NOMO-1 treated with DMSO at 0.1 percent for 48 hours (cell line): ENCODE results near the gene MAPK14.
"Not testable (repeated sequence)": the region's sequence is repeated elsewhere in the genome, so short reads cannot be mapped to it uniquely, and the experiment has no call there.

ENCODE experiments used
- DNase-seq: peaks from one replicate; lab custom pipeline; 2025; ENCODE audit not compliant: unreplicated experiment; lab: John Stamatoyannopoulos, UW

The MAPK14 gene

DNA sequence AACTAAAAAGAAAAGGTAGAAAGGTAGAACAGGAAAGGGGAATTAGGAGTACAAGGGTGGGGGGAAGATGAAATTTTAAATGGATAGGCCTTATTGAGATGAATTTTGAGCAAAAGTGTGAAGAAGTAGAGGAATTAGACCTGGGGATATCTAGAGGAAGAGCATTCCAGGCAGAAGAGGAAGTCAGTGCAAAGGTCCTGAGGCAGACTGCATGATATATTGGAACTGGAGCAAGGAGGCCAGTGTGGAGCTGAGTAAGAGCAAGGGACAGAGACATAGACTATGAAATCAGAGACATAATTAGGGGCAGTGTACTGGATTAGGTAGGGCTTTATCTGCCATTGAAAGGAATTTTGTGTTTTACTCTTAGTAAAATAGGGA lies 40.4 kb downstream of the MAPK14 start:
- DNase-seq, result no peak

DNA sequence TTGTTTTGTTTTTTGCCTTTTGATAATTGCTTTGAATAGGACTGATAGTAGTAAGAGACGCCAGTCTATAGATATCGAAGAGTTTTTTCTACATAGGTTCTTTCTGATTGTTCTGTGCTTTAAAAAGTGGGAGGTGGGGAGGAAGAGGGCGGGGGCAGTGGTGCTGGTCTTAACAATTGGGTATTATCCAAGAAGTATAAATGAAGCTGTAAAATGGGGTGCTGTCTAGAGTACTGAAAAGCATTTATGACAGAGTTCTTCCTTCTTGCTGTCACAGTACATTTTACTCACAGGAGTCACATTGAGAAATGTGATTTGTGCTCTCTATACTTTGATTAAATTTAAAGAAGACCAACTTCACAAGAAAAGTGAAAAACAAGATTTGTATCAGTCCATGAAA lies 41.0 kb downstream of the MAPK14 start:
- no peak for DNase-seq

GRCh38 chr6:36069573-36069972 lies 42.0 kb downstream of the MAPK14 start:
- DNase-seq, result no peak

DNA sequence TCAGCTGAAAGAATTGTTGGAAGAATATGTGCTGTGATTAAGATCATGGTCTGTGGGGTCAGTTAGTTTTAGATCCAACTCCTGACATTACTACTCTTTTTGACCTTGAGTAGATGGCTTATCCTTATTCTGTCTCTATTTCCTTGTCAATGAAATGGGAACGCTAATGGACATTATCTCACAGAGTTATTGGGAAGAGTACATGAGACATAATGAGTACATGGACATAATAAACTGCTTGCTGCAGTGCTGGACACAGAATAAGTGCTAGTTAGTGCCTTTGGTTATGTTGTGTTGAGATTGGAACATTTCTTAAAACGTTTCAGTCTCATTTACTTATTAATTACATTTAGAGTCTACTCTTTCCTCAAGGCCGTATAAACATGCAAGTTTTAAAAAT lies 42.6 kb downstream of the MAPK14 start:
- DNase-seq, result no peak

GRCh38 chr6:36071281-36071680 lies 43.7 kb downstream of the MAPK14 start:
- no peak for DNase-seq

DNA sequence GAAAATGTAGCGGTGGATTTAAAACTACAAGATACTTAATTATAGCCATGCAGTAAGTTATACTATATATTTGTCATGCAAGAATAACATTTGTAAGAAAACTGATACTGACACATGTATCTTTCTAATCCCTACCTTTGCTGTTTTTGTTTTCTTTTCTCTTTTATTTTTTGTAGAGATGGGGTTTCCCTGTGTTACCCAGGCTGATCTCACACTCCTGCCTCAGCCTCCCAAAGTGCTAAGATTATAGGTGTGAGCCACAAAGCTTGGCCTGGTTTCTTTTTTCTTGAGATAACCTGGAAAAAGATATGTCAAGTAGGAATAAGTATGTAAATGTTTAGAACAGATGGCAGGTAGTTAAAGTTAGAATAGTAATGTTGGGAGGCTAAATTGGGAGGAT lies 44.1 kb downstream of the MAPK14 start:
- DNase-seq, result no peak

DNA sequence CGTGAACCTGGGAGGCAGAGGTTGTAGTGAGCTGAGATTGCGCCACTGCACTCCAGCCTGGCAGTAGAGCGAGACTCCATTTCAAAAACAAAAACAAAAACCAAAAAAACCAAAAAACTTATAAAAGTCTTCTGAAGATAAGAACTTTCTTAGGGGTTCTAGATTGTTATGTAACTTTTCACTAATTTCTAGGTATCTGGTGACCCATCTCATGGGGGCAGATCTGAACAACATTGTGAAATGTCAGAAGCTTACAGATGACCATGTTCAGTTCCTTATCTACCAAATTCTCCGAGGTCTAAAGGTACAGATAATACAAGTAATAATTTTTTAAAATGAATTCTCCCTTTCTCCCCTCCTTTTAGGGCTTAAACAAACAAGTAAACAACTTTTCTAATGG lies 45.1 kb downstream of the MAPK14 start:
- DNase-seq, result no peak

DNA sequence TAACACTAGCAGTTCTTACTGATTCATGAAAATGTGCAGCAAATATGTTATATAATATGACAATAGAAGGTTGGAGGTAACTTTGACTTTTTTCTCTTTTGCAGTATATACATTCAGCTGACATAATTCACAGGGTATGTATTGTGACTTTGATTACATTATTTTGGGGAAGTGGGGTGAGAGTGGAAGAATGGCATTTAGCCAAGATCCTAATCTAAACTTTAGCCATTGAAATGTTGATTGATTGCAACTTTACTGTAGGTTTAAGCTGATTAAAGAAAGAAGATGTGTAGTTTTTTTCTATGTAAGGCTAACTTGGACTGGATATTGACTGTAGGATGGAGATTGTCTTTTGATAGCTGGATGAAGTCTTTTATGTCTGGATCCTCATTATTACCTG lies 46.0 kb downstream of the MAPK14 start:
- no peak for DNase-seq

DNA sequence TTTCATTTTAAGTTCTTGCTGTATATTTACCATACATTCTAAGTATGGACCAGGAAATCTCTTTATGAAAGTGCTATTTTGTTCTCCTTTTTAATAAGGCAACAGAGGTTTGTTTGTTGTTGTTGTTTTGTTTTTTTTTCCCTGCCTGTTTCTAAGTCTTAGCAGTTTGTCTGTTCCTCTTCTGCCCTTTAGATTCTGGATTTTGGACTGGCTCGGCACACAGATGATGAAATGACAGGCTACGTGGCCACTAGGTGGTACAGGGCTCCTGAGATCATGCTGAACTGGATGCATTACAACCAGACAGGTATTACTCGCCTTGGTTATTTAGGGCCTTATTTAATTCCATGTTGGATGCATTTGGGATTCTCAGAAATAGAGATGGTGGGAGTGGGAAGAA lies 48.0 kb downstream of the MAPK14 start:
- no peak for DNase-seq

DNA sequence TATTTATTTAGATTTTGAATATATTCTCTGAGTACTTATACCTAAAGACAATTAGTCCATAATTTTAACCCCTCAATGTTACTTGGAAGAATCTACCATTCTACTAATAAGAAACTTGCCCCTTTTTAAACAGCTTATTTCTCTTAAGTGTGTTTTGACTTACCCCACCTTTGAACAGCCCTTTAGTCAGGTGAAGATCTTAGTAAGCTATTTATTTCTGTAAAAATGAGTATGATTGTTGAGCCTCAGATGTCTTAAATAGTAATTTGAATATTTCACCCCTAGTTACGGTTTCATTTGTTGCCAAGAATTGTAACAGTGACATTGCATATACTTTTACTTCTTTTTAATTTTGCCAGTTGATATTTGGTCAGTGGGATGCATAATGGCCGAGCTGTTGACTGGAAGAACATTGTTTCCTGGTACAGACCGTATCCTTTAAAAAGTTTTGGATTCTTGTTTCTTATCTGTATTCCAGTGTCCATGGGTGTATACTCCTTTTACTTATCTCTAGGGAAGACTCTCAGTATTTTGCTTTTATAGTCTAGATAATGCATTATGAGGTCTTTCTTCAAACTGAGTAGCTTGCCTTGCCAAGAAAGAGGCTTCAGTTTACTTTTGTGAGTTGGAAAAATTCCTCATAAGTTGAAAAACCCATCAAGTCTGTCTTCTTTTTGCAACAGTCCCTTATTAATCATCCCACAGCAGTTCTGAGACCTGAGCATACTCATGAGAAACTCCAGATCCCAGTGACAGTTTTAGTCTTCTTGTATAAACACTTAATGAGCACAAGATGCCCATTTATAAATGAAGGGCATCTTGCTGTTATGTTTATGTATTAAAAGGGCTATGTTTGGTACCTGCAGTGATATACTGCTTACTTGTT lies 48.8 kb downstream of the MAPK14 start:
- no peak for DNase-seq

- DNase-seq, result no peak
Observed at GRCh38 chr6:36078159-36078558, 50.6 kb downstream of the MAPK14 start.

- DNase-seq, result no peak
Observed at GRCh38 chr6:36079601-36080000, 52.0 kb downstream of the MAPK14 start.

DNA sequence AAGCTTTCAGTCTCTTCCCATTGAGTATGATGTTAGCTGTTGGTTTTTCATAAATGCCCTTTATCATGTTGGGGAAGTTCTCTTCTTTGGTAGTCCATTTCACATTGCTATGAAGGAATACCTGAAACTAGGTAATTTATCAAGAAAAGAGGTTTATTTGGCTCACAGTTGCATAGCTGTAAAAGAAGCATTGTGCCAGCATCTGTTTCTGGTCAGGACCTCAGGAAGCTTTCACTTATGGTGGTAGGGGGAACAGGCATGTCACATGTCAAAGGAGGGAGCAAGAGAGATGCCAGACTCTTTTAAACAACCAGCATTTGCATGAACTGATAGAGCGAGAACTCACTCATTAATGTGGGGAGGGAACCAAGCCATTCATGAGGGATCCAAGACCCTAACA lies 54.7 kb downstream of the MAPK14 start:
- DNase-seq, result no peak

DNA sequence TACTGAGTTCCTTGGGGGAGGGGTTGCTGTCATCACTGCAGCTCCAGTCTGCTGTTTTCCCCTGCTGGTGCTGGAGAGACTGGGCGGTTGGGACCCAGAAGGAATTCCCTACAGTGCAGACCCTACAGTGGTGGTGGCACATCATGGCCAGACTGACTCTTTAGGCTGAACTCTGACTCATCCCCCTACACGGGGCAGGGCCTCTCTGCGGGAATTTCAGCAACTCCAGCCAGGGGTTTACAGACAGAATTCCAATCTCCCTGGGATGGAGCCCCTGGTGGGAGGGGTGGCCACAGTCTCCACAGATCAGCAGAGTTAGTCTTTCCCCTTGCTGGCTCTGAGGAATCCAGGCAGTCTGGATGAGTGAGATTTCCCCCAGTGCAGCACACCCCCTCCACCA lies 55.8 kb downstream of the MAPK14 start:
- no peak for DNase-seq

GRCh38 chr6:36088204-36088603 lies 60.6 kb downstream of the MAPK14 start:
- not testable (repeated sequence) for DNase-seq

DNA sequence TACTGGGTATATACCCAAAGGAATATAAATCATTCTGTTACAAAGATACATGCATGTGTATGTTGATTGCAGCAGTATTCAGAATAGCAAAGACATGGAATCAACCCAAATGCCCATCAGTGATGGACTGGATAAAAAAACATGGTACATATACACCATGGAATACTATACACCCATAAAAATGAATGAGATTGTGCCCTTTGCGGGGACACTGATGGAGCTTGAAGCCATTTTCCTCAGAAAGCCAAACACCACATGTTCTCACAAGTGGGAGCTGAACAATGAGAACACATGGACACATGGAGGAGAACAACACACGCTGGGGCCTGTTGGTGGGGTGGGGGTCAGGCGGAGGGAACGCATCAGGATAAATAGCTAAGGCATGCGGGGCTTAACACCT lies 61.4 kb downstream of the MAPK14 start:
- DNase-seq, result no peak

DNA sequence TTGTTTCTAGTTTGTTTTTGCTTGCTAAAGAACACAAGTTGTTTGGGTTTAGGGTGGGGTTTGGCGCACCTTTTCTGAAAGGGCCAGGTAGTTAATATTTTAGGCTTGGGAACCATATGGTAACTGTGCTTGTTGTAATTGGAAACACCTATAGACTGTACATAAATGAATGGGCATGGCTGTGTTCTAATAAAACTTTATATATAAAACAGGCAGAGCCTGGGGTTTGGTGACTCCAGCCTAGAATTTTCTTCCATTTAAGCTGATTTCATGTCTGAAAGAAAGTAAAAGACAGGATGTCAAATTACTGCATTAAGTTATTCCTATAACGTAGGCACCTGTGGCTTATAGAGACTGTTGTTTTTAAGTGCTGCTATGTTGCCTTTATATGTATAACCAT lies 66.6 kb downstream of the MAPK14 start:
- DNase-seq, result no peak

DNA sequence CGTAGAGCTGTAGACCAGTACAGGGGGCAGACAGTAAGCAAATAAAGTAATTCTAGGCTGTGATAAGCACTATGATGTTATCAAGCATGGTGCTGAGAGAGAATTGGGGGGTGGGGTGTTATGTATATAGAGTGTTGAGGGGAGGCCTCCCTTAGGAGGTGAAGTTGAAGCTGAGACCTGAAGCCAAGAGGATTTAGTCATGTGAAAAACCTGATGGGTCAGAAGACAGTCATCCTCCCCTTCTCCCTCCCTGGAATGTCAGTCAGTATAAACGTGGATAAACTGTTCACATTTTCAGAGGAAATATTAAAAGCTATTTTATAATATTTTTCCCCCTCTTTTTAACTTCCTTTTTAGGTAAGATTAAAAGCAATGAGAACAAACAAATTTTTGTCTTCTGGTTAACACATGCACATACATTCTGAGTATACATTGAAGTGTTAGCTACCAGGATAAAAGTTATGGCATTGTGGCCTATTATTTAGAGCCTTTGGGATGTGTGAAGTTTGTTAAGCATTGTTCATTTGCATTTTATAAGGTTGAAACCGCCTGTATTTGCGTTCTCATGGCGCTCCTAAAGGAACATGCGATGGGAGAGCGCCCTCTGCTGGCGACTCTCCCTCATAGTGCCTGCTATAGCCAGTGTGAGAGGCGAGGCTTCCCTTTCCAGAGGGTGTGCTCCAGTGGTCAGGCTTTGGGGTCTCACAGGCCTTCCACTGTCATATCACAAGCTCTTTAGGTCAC lies 67.3 kb downstream of the MAPK14 start:
- peak; percentile 45 for DNase-seq

- DNase-seq, result no peak
Observed at GRCh38 chr6:36095497-36096391, 68.1 kb downstream of the MAPK14 start.

DNA sequence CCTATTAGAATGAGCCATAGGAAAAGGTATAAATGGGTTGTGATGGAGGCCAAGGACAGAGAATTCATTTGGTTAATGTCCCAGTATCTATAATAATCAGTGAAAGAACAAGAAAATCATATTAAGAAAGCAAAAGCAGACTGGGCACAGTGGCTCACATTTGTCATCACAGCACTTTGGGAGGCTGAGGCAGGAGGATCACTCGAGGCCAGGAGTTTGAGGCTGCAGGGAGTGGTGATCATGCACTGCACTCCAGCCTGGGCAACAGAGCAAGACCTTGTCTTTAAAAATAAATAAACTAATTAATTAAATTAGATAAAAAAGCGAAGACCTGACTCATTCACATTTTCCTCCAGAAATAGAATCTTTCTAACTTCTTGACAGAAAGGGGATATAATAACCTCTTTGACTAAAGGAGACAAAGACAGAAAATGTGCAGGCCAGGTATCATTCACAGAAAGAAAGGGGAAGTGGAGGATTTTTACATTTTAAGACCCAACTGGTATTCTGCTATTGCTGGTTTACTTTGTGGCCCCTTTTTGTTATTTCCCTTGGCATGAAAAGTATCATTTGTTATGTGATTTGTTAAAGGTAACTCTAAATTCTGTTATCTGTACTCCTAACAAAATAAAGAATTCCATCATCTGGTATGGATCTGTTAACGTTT lies 70.8 kb downstream of the MAPK14 start:
- no peak for DNase-seq
